Superior temporal gyrus (tissue), 1 donor: ENCODE results near the gene ICA1.
A peak's percentile ranks its signal among the peaks of the same experiment; 100 is the strongest.

Experiments
- DNase-seq: peaks from one replicate; pipeline ENCODE4 v3.0.0-alpha.2; 2016; ENCODE audit errors: extremely low spot score

Gene ICA1

GRCh38 chr7:8133188-8133848, 128.6 kb downstream of the ICA1 start:
- DNase-seq = no peak

- no peak for DNase-seq
Measured at GRCh38 chr7:8131694-8132605, 130.0 kb downstream of the ICA1 start.

- DNase-seq = no peak
Measured at GRCh38 chr7:8130663-8131062, 131.3 kb downstream of the ICA1 start.

- DNase-seq = no peak
Measured at GRCh38 chr7:8129318-8129659, 132.7 kb downstream of the ICA1 start.

- DNase-seq = no peak
Measured at GRCh38 chr7:8128449-8129317, 133.3 kb downstream of the ICA1 start.

- DNase-seq = no peak
Measured at GRCh38 chr7:8126601-8127167, 135.3 kb downstream of the ICA1 start.

- DNase-seq = no peak
Measured at GRCh38 chr7:8125680-8126444, 136.1 kb downstream of the ICA1 start.

- peak; percentile 38 for DNase-seq
Measured at GRCh38 chr7:8121243-8121642, 140.7 kb downstream of the ICA1 start.

- no peak for DNase-seq
Measured at GRCh38 chr7:8120390-8121058, 141.4 kb downstream of the ICA1 start.

- no peak for DNase-seq
Measured at GRCh38 chr7:8119262-8119661, 142.7 kb downstream of the ICA1 start.

- no peak for DNase-seq
Measured at GRCh38 chr7:8117195-8117594, 144.8 kb downstream of the ICA1 start.

GRCh38 chr7:8115547-8116402, 146.2 kb downstream of the ICA1 start:
- DNase-seq = no peak

- DNase-seq = no peak
Measured at GRCh38 chr7:8114175-8114574, 147.8 kb downstream of the ICA1 start.

GRCh38 chr7:8113184-8113583, 148.8 kb downstream of the ICA1 start:
- DNase-seq = no peak

- DNase-seq = no peak
Measured at GRCh38 chr7:8112685-8113084, 149.3 kb downstream of the ICA1 start.

- no peak for DNase-seq
Measured at GRCh38 chr7:8111282-8111960, 150.5 kb downstream of the ICA1 start.

GRCh38 chr7:8109196-8110022, 152.6 kb downstream of the ICA1 start:
- DNase-seq = no peak

GRCh38 chr7:8105449-8106095, 156.4 kb downstream of the ICA1 start:
- no peak for DNase-seq
